ENCODE data around the gene SRSF3. TPM values are rescaled to one million over a fixed set of nuclear protein-coding genes. Genes with fewer than 3 reads are reported as not detected.
"Not testable (repeated sequence)": the region's sequence is repeated elsewhere in the genome, so short reads cannot be mapped to it uniquely, and the experiment has no call there.

SRSF3 gene
- total RNA-seq, 1 donor from 2014 or later = 297 TPM

GRCh38 chr6:36651659-36652379 lies 57.7 kb downstream of the SRSF3 start:
- H3K79me2 ChIP-seq (ENCODE audit: low read depth) = no peaks in the 10 kb centered on the region
- Mint-ChIP-seq H3K4me3 (no peak overlapping the region), H3K36me3 (no peaks in the 10 kb centered on the region), H3K27ac (no peak overlapping the region), H3K4me1 (peaks cover 29% of the 10 kb centered on the region), H3K27me3 (ENCODE audit: insufficient read depth, low read depth) (peaks cover 7% of the 10 kb centered on the region), H3K9me3 (peaks cover 3% of the 10 kb centered on the region)
- no peak overlapping the region for H2AFZ ChIP-seq (replicated peaks)
- H3K4me3 ChIP-seq = no peak overlapping the region
- no peak overlapping the region for H3K4me2 ChIP-seq
- H4K20me1 ChIP-seq (ENCODE audit: low read depth) = no peaks in the 10 kb centered on the region
- no peak overlapping the region for H3K9ac ChIP-seq
- no peak overlapping the region for H3K27ac ChIP-seq
- no peaks in the 10 kb centered on the region for H3K9me3 ChIP-seq (ENCODE audit: low read depth)
- no peaks in the 10 kb centered on the region for H3K36me3 ChIP-seq
- DNase-seq (ENCODE audit: low spot score) = no peak
- H3K4me1 ChIP-seq = peaks cover 30% of the 10 kb centered on the region
- no peak for TF ChIP-seq EZH2 (IDR thresholded peaks at IDR 0.05)
- TF ChIP-seq CTCF (IDR thresholded peaks at IDR 0.05) = no peak
- TF ChIP-seq EZH2phosphoT487 (IDR thresholded peaks at IDR 0.05) = no peak
- no peaks in the 10 kb centered on the region for H3K27me3 ChIP-seq
- H3F3A ChIP-seq (ENCODE audit: low read depth) = peaks cover 10% of the 10 kb centered on the region

GRCh38 chr6:36654469-36654868 lies 60.3 kb downstream of the SRSF3 start:
- not testable (repeated sequence) for H3K27me3 Mint-ChIP-seq (ENCODE audit: insufficient read depth, low read depth); H2AFZ ChIP-seq (replicated peaks); H3K4me3 Mint-ChIP-seq; DNase-seq (ENCODE audit: low spot score); H3K36me3 ChIP-seq; H3K4me2 ChIP-seq; H3K9me3 Mint-ChIP-seq; H3K9me3 ChIP-seq (ENCODE audit: low read depth); H3F3A ChIP-seq (ENCODE audit: low read depth); H3K36me3 Mint-ChIP-seq; H3K27ac ChIP-seq; H3K27ac Mint-ChIP-seq; H3K79me2 ChIP-seq (ENCODE audit: low read depth); H3K9ac ChIP-seq; H3K4me3 ChIP-seq; H3K27me3 ChIP-seq; H4K20me1 ChIP-seq (ENCODE audit: low read depth)
- peaks cover 22% of the 10 kb centered on the region for H3K4me1 Mint-ChIP-seq
- H3K4me1 ChIP-seq = peaks cover 20% of the 10 kb centered on the region

Small RNA genes lying within 50 kb of the gene (microRNA-seq; reads per million reads assigned to microRNA genes)
- gene MIR3925 = not detected

Small RNA genes lying within 50 kb of the gene (small RNA-seq; reads per million reads assigned to genes)
- gene MIR3925 = not detected
- 0.14 reads per million for gene RNU1-88P

Other genes with a start within 250 kb of the SRSF3 start
- 0.09 and 0.11 TPM in 2 replicates for gene ETV7, start 206.7 kb upstream of the SRSF3 start, total RNA-seq (ENCODE audit: low replicate concordance)
- not detected in 2 replicates for gene PXT1, start 151.5 kb upstream of the SRSF3 start, total RNA-seq (ENCODE audit: low replicate concordance)
- 37.7 and 41.3 TPM in 2 replicates for gene KCTD20, start 151.4 kb upstream of the SRSF3 start, total RNA-seq (ENCODE audit: low replicate concordance)
- gene STK38, start 46.9 kb upstream of the SRSF3 start, total RNA-seq (ENCODE audit: low replicate concordance) = 26.1 and 31.9 TPM in 2 replicates
- gene CDKN1A, start 84.4 kb downstream of the SRSF3 start, total RNA-seq (ENCODE audit: low replicate concordance) = 7.0 and 14.1 TPM in 2 replicates
- 0.03 TPM in 1 of 2 replicates, not detected in the other for gene RAB44, start 103.5 kb downstream of the SRSF3 start, total RNA-seq (ENCODE audit: low replicate concordance)
- 0.56 TPM in 1 of 2 replicates, not detected in the other for gene CPNE5, start 245.1 kb downstream of the SRSF3 start, total RNA-seq (ENCODE audit: low replicate concordance)

Measured in neural progenitor cell (in vitro differentiated cells).